Mesenchymal stem cell (in vitro differentiated cells and primary cell): ENCODE measurements around the gene ZNF521.
A peak's percentile ranks its signal among the peaks of the same experiment; 100 is the strongest.

Experiments used
- DNase-seq: peaks from one replicate; pipeline ENCODE4 v3.0.0-alpha.2; 2013
- H2AFZ ChIP-seq: one replicate; pipeline ENCODE4 v1.6.1; 2013; ENCODE audit warnings: low read depth, mild to moderate bottlenecking, control low read depth, inconsistent platforms, low read length, moderate library complexity
- H2AK5ac ChIP-seq: 2 replicates; pipeline ENCODE4 v1.6.1; 2013; ENCODE audit warnings: low read length, moderate library complexity, mild to moderate bottlenecking, inconsistent platforms; ENCODE audit not compliant: severe bottlenecking
- H2BK120ac ChIP-seq: one replicate; pipeline ENCODE4 v1.6.1; 2013; ENCODE audit warnings: low read depth, mild to moderate bottlenecking, inconsistent platforms, low read length, moderate library complexity
- H2BK12ac ChIP-seq, 2 experiments: one replicate each; pipeline ENCODE4 v1.6.1; 2013; ENCODE audit warnings: inconsistent platforms in 2 of 2, low read length in 2 of 2, mild to moderate bottlenecking in 2 of 2, moderate library complexity in 2 of 2, control low read depth in 1 of 2
- H2BK15ac ChIP-seq: one replicate; pipeline ENCODE4 v1.6.1; 2013; ENCODE audit warnings: mild to moderate bottlenecking, low read depth, inconsistent platforms; ENCODE audit not compliant: poor library complexity, severe bottlenecking
- H2BK5ac ChIP-seq: 2 replicates; pipeline ENCODE4 v1.6.1; 2013; ENCODE audit warnings: low read depth, mild to moderate bottlenecking, low read length, control low read depth, inconsistent platforms; ENCODE audit not compliant: poor library complexity, severe bottlenecking
- H3K14ac ChIP-seq, 2 experiments: one replicate each; pipeline ENCODE4 v1.6.1; 2013; ENCODE audit warnings: inconsistent platforms in 2 of 2, low read length in 2 of 2, control low read depth in 1 of 2, mild to moderate bottlenecking in 1 of 2, moderate library complexity in 1 of 2
- H3K18ac ChIP-seq, 2 experiments: one replicate each; pipeline ENCODE4 v1.6.1; 2013; ENCODE audit warnings: inconsistent platforms in 2 of 2, low read length in 2 of 2, control low read depth in 1 of 2, low read depth in 1 of 2, mild to moderate bottlenecking in 1 of 2
- H3K23ac ChIP-seq, 2 experiments: one replicate each; pipeline ENCODE4 v1.6.1; 2013; ENCODE audit warnings: inconsistent platforms in 2 of 2, low read length in 2 of 2, mild to moderate bottlenecking in 2 of 2, moderate library complexity in 2 of 2, control low read depth in 1 of 2
- H3K27ac ChIP-seq: 2 replicates; pipeline ENCODE4 v1.5.1; 2013; ENCODE audit warnings: mild to moderate bottlenecking, moderate library complexity, low read length, control low read depth, inconsistent platforms; ENCODE audit not compliant: poor library complexity, severe bottlenecking
- H3K27me3 ChIP-seq, 2 experiments: 2 replicates each; pipeline versions ENCODE4 v1.6.1 to v1.7.0; 2013; ENCODE audit warnings: low read length in 2 of 2, mild to moderate bottlenecking in 2 of 2, moderate library complexity in 2 of 2, control low read depth in 1 of 2, inconsistent platforms in 1 of 2; ENCODE audit not compliant: control insufficient read depth in 1 of 2, insufficient read depth in 1 of 2
- H3K36me3 ChIP-seq, 2 experiments: 2 replicates each; pipeline versions ENCODE4 v1.6.1 to v1.7.0; 2013; ENCODE audit warnings: low read length in 2 of 2, control low read depth in 1 of 2, inconsistent platforms in 1 of 2, low read depth in 1 of 2, mild to moderate bottlenecking in 1 of 2; ENCODE audit not compliant: insufficient read depth in 2 of 2, control insufficient read depth in 1 of 2
- H3K4ac ChIP-seq, 2 experiments: one replicate each; pipeline ENCODE4 v1.6.1; 2013; ENCODE audit warnings: inconsistent platforms in 2 of 2, low read length in 2 of 2, mild to moderate bottlenecking in 2 of 2, moderate library complexity in 2 of 2, control low read depth in 1 of 2, low read depth in 1 of 2
- H3K4me1 ChIP-seq: 2 replicates; pipeline ENCODE4 v1.6.1; 2013; ENCODE audit warnings: low read depth, low read length, control low read depth; ENCODE audit not compliant: control insufficient read depth, insufficient read depth
- H3K4me2 ChIP-seq: 2 replicates; pipeline ENCODE4 v1.6.1; 2013; ENCODE audit warnings: low read length, mild to moderate bottlenecking, inconsistent platforms; ENCODE audit not compliant: poor library complexity, severe bottlenecking
- H3K4me3 ChIP-seq, 2 experiments: 2 replicates each; pipeline versions ENCODE4 v1.5.1 to v1.7.0; 2013; ENCODE audit warnings: low read length in 2 of 2, mild to moderate bottlenecking in 2 of 2, control low read depth in 1 of 2, low read depth in 1 of 2; ENCODE audit not compliant: insufficient read depth in 1 of 2
- H3K79me1 ChIP-seq: replicated peaks from 2 replicates; pipeline ENCODE4 v1.6.1; 2013; ENCODE audit warnings: mild to moderate bottlenecking, control low read depth, low read length, inconsistent platforms; ENCODE audit not compliant: poor library complexity, severe bottlenecking
- H3K9ac ChIP-seq: 2 replicates; pipeline ENCODE4 v1.7.0; 2013; ENCODE audit warnings: mild to moderate bottlenecking, low read length, moderate library complexity
- H3K9me3 ChIP-seq: 2 replicates; pipeline ENCODE4 v1.7.0; 2013; ENCODE audit warnings: mild to moderate bottlenecking, low read length; ENCODE audit not compliant: control insufficient read depth
- H4K8ac ChIP-seq: one replicate; pipeline ENCODE4 v1.6.1; 2013; ENCODE audit warnings: inconsistent platforms, mild to moderate bottlenecking, low read length, moderate library complexity
- H4K91ac ChIP-seq: one replicate; pipeline ENCODE4 v1.6.1; 2013; ENCODE audit warnings: mild to moderate bottlenecking, low read length, inconsistent platforms
- WGBS: methylation state at CpG from one replicate; pipeline ENCODE4 v1.1.7; 2013; ENCODE audit warnings: mixed read lengths; 5-methylcytosine and 5-hydroxymethylcytosine counted together

Gene ZNF521

DNA sequence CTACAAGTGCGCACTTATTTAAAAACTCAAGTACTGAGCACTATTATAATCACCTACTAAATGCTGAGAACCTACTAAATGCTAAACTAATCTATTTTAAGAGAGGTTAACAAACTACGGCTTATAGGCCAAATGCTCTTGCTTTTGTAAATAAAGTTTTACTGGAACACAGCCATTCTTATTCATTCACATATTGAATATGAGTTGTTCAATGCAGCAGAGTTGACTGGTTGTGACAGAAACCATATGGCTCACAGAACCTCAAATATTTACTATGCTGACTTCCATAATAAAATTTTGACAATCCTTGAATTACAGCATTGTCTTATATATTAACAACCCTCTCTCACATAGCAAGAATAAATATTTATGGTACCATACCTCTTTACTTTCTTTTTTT is 103.2 kb downstream of the ZNF521 start:
- no CpG with 5 or more reads among the region's 2 CpGs for WGBS
- Histone ChIP-seq H4K8ac (no peak overlapping the region), H3K18ac (no peak overlapping the region), H2AFZ (no peak overlapping the region), H3K14ac (no peak overlapping the region), H4K91ac (no peak overlapping the region), H2AK5ac (no peak overlapping the region), H3K4me1 (peaks cover 7% of the 10 kb centered on the region), H3K9me3 (no peaks in the 10 kb centered on the region), H3K27me3 (no peaks in the 10 kb centered on the region), H3K4me3 (no peak overlapping the region), H3K27ac (no peak overlapping the region), H2BK15ac (no peak overlapping the region), H2BK5ac (no peak overlapping the region), H3K36me3 (no peaks in the 10 kb centered on the region), H3K79me1 (peaks cover 15% of the 10 kb centered on the region), H3K4me2 (no peak overlapping the region), H2BK12ac (no peak overlapping the region), H3K4ac (no peak overlapping the region), H2BK120ac (no peak overlapping the region), H3K9ac (no peak overlapping the region), H3K23ac (no peak overlapping the region)
- peak; percentile 44 for DNase-seq

DNA sequence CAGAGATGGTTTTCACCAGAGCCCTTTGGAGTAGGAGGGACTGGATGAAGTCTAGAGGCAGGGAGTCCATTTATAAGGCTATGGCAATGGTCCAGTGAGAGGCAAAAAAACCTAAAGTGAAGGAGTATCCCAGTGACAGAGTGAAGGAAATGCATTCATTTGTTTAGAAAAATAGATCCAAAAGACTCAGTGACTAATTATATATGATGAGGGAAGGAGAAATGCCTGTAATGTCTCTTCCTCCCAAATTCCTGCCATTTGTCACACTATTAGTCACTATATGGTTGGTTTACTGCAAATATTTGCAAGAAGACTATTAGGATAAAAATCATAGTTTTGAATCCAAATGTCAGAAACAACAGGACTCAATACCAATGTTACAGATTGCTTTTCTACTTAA is 104.2 kb downstream of the ZNF521 start:
- peak overlapping the region; percentile 80 for H4K8ac ChIP-seq
- no peak overlapping the region for H4K91ac ChIP-seq

DNA sequence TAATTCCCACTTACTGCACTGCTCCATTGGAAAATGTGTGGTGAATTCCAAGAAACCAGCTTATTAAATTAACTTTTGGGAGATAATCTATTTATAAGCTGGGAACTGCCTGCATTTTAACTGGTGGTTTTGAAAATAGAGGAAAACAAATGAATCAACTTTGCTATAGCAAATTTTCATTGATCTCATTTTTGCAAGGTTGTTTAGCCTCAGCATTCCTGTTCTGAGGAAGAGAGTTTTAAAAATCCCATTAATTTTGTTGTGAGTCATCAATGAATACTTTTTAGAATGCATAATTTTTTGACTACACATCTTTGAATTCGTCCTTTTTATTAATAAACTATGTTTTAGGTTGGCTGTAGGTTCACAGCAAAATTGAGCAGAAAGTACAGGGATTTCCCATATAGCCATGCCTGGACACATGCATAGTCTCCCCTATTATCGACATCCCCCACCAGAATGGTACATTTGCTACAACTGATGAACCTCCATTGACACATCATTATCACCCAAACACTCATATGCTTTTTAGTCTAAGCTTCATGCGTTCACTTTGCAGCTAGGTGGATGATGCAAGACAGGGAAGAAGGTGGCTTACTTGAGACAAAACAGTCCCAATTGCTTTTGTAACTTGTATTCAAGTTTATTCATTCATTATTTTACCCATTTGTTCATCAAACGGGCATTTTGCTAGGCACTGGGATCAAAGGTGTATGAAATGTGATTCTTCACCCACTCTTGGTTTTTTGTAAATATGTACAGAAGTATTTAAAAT is 106.9 kb downstream of the ZNF521 start:
- H2AK5ac ChIP-seq, result no peak overlapping the region
- peak overlapping the region in 1 of 2 experiments; percentile 79 for H3K18ac ChIP-seq
- H2BK15ac ChIP-seq, result no peak overlapping the region
- H3K27me3 ChIP-seq, result no peaks in the 10 kb centered on the region
- peaks cover 18% of the 10 kb centered on the region for H3K79me1 ChIP-seq
- H3K23ac ChIP-seq, result no peak overlapping the region
- no peak overlapping the region for H4K91ac ChIP-seq
- H4K8ac ChIP-seq, result no peak overlapping the region
- no peak overlapping the region for H2BK5ac ChIP-seq
- H3K4me2 ChIP-seq, result no peak overlapping the region
- H3K4me3 ChIP-seq, result no peak overlapping the region
- DNase-seq, result no peak
- no peak overlapping the region for H2BK12ac ChIP-seq
- peaks cover 7% of the 10 kb centered on the region for H3K4me1 ChIP-seq
- H2BK120ac ChIP-seq, result no peak overlapping the region
- H3K14ac ChIP-seq, result no peak overlapping the region
- no peak overlapping the region for H2AFZ ChIP-seq
- no peak overlapping the region for H3K27ac ChIP-seq
- H3K4ac ChIP-seq, result no peak overlapping the region
- H3K9me3 ChIP-seq, result no peaks in the 10 kb centered on the region
- peaks cover 0 to 3% of the 10 kb centered on the region in 2 experiments for H3K36me3 ChIP-seq
- H3K9ac ChIP-seq, result no peak overlapping the region
- 82% methylated on average over 1 of the region's 4 CpGs for WGBS

More for the DNA sequence above, 104.2 kb downstream of the ZNF521 start:
- no peak overlapping the region for H3K4me2 ChIP-seq
- no peak overlapping the region for H2AK5ac ChIP-seq
- no peak overlapping the region for H2BK12ac ChIP-seq
- no peak overlapping the region for H3K14ac ChIP-seq
- H3K36me3 ChIP-seq, result no peaks in the 10 kb centered on the region
- H3K9me3 ChIP-seq, result no peaks in the 10 kb centered on the region
- H3K27me3 ChIP-seq, result no peaks in the 10 kb centered on the region
- peak overlapping the region in 1 of 2 experiments; percentile 70 for H3K18ac ChIP-seq
- H2BK15ac ChIP-seq, result peak overlapping the region; percentile 69
- H3K23ac ChIP-seq, result no peak overlapping the region
- DNase-seq, result peak; percentile 72
- no peak overlapping the region for H2BK120ac ChIP-seq
- no peak overlapping the region for H3K4me3 ChIP-seq
- no peak overlapping the region for H3K9ac ChIP-seq
- no peak overlapping the region for H2AFZ ChIP-seq
- H2BK5ac ChIP-seq, result no peak overlapping the region
- H3K4me1 ChIP-seq, result peaks cover 7% of the 10 kb centered on the region
- H3K4ac ChIP-seq, result no peak overlapping the region
- H3K27ac ChIP-seq, result peak overlapping the region; percentile 39
- peaks cover 17% of the 10 kb centered on the region for H3K79me1 ChIP-seq

DNA sequence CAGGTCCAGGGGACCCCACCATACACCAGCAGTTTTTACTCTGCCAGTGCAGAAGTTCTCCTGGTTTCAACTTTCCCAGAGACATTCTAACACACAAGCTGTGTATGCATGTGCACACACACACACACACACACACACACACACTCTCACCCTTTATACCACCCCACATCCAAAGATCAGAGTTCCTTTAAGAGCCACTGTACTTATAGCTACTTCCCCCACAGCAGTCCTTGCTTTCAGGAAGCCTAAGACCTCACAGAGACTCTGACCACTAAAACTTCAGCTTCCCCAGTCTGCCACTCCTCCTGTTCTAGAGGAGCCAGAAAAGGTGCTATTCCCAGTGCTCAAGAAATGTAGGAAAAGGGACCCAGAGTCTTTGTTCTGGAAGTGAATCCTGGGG is 107.8 kb downstream of the ZNF521 start:
- peaks cover 7% of the 10 kb centered on the region for H3K4me1 ChIP-seq
- no peak overlapping the region for H2BK5ac ChIP-seq
- H3K14ac ChIP-seq, result no peak overlapping the region
- H3K23ac ChIP-seq, result no peak overlapping the region
- H3K9ac ChIP-seq, result no peak overlapping the region
- H3K9me3 ChIP-seq, result no peaks in the 10 kb centered on the region
- no peak overlapping the region for H3K18ac ChIP-seq
- no peak overlapping the region for H3K4me3 ChIP-seq
- no peak overlapping the region for H3K27ac ChIP-seq
- peak; percentile 36 for DNase-seq
- H2BK12ac ChIP-seq, result no peak overlapping the region
- H2AFZ ChIP-seq, result no peak overlapping the region
- H3K27me3 ChIP-seq, result no peaks in the 10 kb centered on the region
- H3K36me3 ChIP-seq, result peaks cover 0 to 8% of the 10 kb centered on the region in 2 experiments
- H3K4me2 ChIP-seq, result no peak overlapping the region
- peak overlapping the region in 1 of 2 experiments; percentile 75 for H3K4ac ChIP-seq
- no peak overlapping the region for H2BK15ac ChIP-seq
- no peak overlapping the region for H2AK5ac ChIP-seq
- H2BK120ac ChIP-seq, result no peak overlapping the region
- no peak overlapping the region for H4K91ac ChIP-seq
- peaks cover 23% of the 10 kb centered on the region for H3K79me1 ChIP-seq
- H4K8ac ChIP-seq, result peak overlapping the region; percentile 30
